GM12892 (cell line): Measurements from ENCODE around the gene PYGM.

Source experiments
- POLR2A ChIP-seq: IDR thresholded peaks from 2 replicates; pipeline ENCODE4 v1.6.1; 2011; ENCODE audit warnings: low read depth, low read length, control low read depth
- POLR2AphosphoS5 ChIP-seq: IDR thresholded peaks from 2 replicates; pipeline ENCODE4 v1.6.1; 2011; ENCODE audit warnings: low read depth, low read length, control low read depth
- TAF1 ChIP-seq: IDR thresholded peaks from 2 replicates; pipeline ENCODE4 v1.6.1; 2011; ENCODE audit warnings: low read depth, mild to moderate bottlenecking, control low read depth, low read length, borderline replicate concordance

DNA sequence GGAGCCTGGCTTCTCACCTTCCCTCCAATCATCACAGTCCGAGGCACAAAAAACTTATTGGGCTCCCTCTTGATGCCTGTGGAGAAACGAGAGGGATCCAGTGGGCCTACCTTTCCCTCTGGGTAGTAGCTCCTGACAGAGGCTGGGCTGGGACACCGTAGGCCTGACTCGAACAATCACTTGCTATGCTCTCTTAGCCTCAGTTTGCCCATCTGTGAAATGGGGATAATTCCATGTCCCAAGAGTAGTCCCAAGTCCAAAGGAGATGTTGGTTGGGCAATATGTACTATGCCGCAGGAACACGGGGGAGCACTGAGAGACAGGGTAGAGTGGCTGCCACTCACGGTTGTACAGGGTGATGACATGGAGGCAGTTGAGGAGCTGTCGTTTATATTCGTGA, 8.2 kb downstream of the PYGM start:
- TF ChIP-seq POLR2A (no peak), POLR2AphosphoS5 (no peak), TAF1 (no peak)
